ENCODE data around the gene CCR2. TPM values are rescaled to one million over a fixed set of nuclear protein-coding genes. Genes with fewer than 3 reads are reported as not detected.

Gene CCR2
- total RNA-seq, 1 donor: under 0.01 TPM

DNA sequence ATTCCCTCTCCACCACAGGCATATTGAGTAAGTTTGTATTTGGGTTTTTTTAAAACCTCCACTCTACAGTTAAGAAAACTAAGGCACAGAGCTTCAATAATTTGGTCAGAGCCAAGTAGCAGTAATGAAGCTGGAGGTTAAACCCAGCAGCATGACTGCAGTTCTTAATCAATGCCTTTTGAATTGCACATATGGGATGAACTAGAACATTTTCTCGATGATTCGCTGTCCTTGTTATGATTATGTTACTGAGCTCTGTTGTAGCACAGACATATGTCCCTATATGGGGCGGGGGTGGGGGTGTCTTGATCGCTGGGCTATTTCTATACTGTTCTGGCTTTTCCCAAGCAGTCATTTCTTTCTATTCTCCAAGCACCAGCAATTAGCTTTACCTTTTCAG, 15.2 kb downstream of the CCR2 start:
- DNase-seq (ENCODE audit: low read depth): no peak
- TF ChIP-seq, protein P1, sequence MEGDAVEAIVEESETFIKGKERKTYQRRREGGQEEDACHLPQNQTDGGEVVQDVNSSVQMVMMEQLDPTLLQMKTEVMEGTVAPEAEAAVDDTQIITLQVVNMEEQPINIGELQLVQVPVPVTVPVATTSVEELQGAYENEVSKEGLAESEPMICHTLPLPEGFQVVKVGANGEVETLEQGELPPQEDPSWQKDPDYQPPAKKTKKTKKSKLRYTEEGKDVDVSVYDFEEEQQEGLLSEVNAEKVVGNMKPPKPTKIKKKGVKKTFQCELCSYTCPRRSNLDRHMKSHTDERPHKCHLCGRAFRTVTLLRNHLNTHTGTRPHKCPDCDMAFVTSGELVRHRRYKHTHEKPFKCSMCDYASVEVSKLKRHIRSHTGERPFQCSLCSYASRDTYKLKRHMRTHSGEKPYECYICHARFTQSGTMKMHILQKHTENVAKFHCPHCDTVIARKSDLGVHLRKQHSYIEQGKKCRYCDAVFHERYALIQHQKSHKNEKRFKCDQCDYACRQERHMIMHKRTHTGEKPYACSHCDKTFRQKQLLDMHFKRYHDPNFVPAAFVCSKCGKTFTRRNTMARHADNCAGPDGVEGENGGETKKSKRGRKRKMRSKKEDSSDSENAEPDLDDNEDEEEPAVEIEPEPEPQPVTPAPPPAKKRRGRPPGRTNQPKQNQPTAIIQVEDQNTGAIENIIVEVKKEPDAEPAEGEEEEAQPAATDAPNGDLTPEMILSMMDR (IDR thresholded peaks at IDR 0.05; ENCODE audit: insufficient read depth, low read length): no peak

DNA sequence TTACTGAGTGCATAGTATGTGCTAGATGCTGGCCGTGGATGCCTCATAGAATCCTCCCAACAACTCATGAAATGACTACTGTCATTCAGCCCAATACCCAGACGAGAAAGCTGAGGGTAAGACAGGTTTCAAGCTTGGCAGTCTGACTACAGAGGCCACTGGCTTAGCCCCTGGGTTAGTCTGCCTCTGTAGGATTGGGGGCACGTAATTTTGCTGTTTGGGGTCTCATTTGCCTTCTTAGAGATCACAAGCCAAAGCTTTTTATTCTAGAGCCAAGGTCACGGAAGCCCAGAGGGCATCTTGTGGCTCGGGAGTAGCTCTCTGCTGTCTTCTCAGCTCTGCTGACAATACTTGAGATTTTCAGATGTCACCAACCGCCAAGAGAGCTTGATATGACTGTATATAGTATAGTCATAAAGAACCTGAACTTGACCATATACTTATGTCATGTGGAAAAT, 15.8 kb downstream of the CCR2 start:
- no peak overlapping the region for H3K4me3 ChIP-seq (ENCODE audit: low read depth, low read length)
- TF ChIP-seq, protein P1 (IDR thresholded peaks at IDR 0.05; ENCODE audit: insufficient read depth, low read length): no peak
- no peak for DNase-seq (ENCODE audit: low read depth)

More for the DNA sequence above, 15.2 kb downstream of the CCR2 start:
- H3K4me3 ChIP-seq (ENCODE audit: low read depth, low read length): no peak overlapping the region

DNA sequence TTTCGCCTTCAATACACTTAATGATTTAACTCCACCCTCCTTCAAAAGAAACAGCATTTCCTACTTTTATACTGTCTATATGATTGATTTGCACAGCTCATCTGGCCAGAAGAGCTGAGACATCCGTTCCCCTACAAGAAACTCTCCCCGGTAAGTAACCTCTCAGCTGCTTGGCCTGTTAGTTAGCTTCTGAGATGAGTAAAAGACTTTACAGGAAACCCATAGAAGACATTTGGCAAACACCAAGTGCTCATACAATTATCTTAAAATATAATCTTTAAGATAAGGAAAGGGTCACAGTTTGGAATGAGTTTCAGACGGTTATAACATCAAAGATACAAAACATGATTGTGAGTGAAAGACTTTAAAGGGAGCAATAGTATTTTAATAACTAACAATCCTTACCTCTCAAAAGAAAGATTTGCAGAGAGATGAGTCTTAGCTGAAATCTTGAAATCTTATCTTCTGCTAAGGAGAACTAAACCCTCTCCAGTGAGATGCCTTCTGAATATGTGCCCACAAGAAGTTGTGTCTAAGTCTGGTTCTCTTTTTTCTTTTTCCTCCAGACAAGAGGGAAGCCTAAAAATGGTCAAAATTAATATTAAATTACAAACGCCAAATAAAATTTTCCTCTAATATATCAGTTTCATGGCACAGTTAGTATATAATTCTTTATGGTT, 17.1 kb downstream of the CCR2 start, which contains the start of gene CCR5:
Gene CCR5, plus strand, starts transcription at position 108 of the 680 bp plus-strand sequence. CDS start 1,957 bp downstream, outside the sequence.
- TF ChIP-seq, protein P1 (IDR thresholded peaks at IDR 0.05; ENCODE audit: insufficient read depth, low read length): no peak
- DNase-seq (ENCODE audit: low read depth): peak; percentile 15
- no peak within 1 kb of the TSS for H3K4me3 ChIP-seq (ENCODE audit: low read depth, low read length)

DNA sequence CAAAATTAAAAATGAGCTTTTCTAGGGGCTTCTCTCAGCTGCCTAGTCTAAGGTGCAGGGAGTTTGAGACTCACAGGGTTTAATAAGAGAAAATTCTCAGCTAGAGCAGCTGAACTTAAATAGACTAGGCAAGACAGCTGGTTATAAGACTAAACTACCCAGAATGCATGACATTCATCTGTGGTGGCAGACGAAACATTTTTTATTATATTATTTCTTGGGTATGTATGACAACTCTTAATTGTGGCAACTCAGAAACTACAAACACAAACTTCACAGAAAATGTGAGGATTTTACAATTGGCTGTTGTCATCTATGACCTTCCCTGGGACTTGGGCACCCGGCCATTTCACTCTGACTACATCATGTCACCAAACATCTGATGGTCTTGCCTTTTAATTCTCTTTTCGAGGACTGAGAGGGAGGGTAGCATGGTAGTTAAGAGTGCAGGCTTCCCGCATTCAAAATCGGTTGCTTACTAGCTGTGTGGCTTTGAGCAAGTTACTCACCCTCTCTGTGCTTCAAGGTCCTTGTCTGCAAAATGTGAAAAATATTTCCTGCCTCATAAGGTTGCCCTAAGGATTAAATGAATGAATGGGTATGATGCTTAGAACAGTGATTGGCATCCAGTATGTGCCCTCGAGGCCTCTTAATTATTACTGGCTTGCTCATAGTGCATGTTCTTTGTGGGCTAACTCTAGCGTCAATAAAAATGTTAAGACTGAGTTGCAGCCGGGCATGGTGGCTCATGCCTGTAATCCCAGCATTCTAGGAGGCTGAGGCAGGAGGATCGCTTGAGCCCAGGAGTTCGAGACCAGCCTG, 17.8 kb downstream of the CCR2 start:
- no peak for DNase-seq (ENCODE audit: low read depth)
- no peak overlapping the region for H3K4me3 ChIP-seq (ENCODE audit: low read depth, low read length)
- TF ChIP-seq, protein P1 (IDR thresholded peaks at IDR 0.05; ENCODE audit: insufficient read depth, low read length): no peak

DNA sequence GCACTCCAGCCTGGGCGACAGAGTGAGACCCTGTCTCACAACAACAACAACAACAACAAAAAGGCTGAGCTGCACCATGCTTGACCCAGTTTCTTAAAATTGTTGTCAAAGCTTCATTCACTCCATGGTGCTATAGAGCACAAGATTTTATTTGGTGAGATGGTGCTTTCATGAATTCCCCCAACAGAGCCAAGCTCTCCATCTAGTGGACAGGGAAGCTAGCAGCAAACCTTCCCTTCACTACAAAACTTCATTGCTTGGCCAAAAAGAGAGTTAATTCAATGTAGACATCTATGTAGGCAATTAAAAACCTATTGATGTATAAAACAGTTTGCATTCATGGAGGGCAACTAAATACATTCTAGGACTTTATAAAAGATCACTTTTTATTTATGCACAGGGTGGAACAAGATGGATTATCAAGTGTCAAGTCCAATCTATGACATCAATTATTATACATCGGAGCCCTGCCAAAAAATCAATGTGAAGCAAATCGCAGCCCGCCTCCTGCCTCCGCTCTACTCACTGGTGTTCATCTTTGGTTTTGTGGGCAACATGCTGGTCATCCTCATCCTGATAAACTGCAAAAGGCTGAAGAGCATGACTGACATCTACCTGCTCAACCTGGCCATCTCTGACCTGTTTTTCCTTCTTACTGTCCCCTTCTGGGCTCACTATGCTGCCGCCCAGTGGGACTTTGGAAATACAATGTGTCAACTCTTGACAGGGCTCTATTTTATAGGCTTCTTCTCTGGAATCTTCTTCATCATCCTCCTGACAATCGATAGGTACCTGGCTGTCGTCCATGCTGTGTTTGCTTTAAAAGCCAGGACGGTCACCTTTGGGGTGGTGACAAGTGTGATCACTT, 18.8 kb downstream of the CCR2 start:
- peak; percentile 48 for DNase-seq (ENCODE audit: low read depth)
- TF ChIP-seq, protein P1 (IDR thresholded peaks at IDR 0.05; ENCODE audit: insufficient read depth, low read length): peak; percentile 74
- H3K4me3 ChIP-seq (ENCODE audit: low read depth, low read length): no peak overlapping the region

DNA sequence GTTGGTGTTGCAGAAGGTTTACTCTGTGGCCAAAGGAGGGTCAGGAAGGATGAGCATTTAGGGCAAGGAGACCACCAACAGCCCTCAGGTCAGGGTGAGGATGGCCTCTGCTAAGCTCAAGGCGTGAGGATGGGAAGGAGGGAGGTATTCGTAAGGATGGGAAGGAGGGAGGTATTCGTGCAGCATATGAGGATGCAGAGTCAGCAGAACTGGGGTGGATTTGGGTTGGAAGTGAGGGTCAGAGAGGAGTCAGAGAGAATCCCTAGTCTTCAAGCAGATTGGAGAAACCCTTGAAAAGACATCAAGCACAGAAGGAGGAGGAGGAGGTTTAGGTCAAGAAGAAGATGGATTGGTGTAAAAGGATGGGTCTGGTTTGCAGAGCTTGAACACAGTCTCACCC, 20.8 kb downstream of the CCR2 start:
- H3K4me3 ChIP-seq (ENCODE audit: low read depth, low read length): no peak overlapping the region
- no peak for DNase-seq (ENCODE audit: low read depth)
- TF ChIP-seq, protein P1 (IDR thresholded peaks at IDR 0.05; ENCODE audit: insufficient read depth, low read length): no peak

Data from fibroblast of the aortic adventitia (primary cell).